CD8-positive, alpha-beta memory T cell (primary cell): ENCODE results near the gene FES. TPM values are rescaled to one million over a fixed set of nuclear protein-coding genes. Genes with fewer than 3 reads are reported as not detected.
"Not testable (repeated sequence)": the region's sequence is repeated elsewhere in the genome, so short reads cannot be mapped to it uniquely, and the experiment has no call there.

Source experiments
- CTCF ChIA-PET: fragments of 350-600 bp; sonication (Branson Sonifier 250); formaldehyde crosslinking; loops from one replicate; lab custom pipeline; 2021; ENCODE audit warnings: antibody characterized with exemption; lab: Charles Lee
- POLR2A ChIA-PET: fragments of 350-600 bp; sonication (Branson Sonifier 250); formaldehyde crosslinking; loops from one replicate; lab custom pipeline; 2021; ENCODE audit warnings: antibody characterized with exemption; lab: Charles Lee
- DNase-seq, 5 donors: peaks; one replicate each; pipeline versions ENCODE4 v3.0.0 to v3.0.0-alpha.2; 2020 to 2022; ENCODE audit warnings: mixed read lengths in 1 of 5
- H3K27ac ChIP-seq: one replicate; pipeline ENCODE4 v1.7.0; 2013; ENCODE audit warnings: low read depth, mild to moderate bottlenecking, low read length, moderate library complexity
- H3K27me3 ChIP-seq: 2 replicates; pipeline ENCODE4 v1.7.0; 2013; ENCODE audit warnings: low read length, mild to moderate bottlenecking; ENCODE audit not compliant: insufficient read depth, poor library complexity, severe bottlenecking
- H3K36me3 ChIP-seq: 2 replicates; pipeline ENCODE4 v1.7.0; 2013; ENCODE audit warnings: mild to moderate bottlenecking, low read length, moderate library complexity; ENCODE audit not compliant: insufficient read depth
- H3K4me1 ChIP-seq: 2 replicates; pipeline ENCODE4 v1.7.0; 2013; ENCODE audit warnings: mild to moderate bottlenecking, low read length, moderate library complexity; ENCODE audit not compliant: insufficient read depth
- H3K4me3 ChIP-seq: 2 replicates; pipeline ENCODE4 v1.7.0; 2013; ENCODE audit warnings: mild to moderate bottlenecking, low read length
- H3K9me3 ChIP-seq: 2 replicates; pipeline ENCODE4 v1.7.0; 2013; ENCODE audit warnings: mild to moderate bottlenecking, low read length
- H3K27ac Mint-ChIP-seq, 8 donors: one replicate each; pipeline ENCODE4 v1.8.0; 2020 to 2021; ENCODE audit warnings: mixed read lengths in 8 of 8, mild to moderate bottlenecking in 6 of 8, inconsistent platforms in 3 of 8, moderate library complexity in 3 of 8
- H3K27me3 Mint-ChIP-seq, 2 donors: one replicate each; pipeline ENCODE4 v1.8.0; 2020 to 2021; ENCODE audit warnings: mixed read lengths in 2 of 2, mild to moderate bottlenecking in 1 of 2, moderate library complexity in 1 of 2
- H3K36me3 Mint-ChIP-seq, 3 donors: one replicate each; pipeline ENCODE4 v1.8.0; 2020 to 2021; ENCODE audit warnings: mixed read lengths in 3 of 3, inconsistent platforms in 1 of 3, mild to moderate bottlenecking in 1 of 3
- H3K4me1 Mint-ChIP-seq, 3 donors: one replicate each; pipeline ENCODE4 v1.8.0; 2020 to 2021; ENCODE audit warnings: mixed read lengths in 3 of 3, inconsistent platforms in 1 of 3, mild to moderate bottlenecking in 1 of 3
- H3K4me3 Mint-ChIP-seq, 7 donors: one replicate each; pipeline ENCODE4 v1.8.0; 2020 to 2021; ENCODE audit warnings: mixed read lengths in 7 of 7, mild to moderate bottlenecking in 6 of 7, moderate library complexity in 4 of 7, inconsistent platforms in 2 of 7
- H3K9me3 Mint-ChIP-seq, 5 donors: one replicate each; pipeline ENCODE4 v1.8.0; 2020 to 2022; ENCODE audit warnings: mixed read lengths in 5 of 5, mild to moderate bottlenecking in 3 of 5, moderate library complexity in 2 of 5, inconsistent platforms in 1 of 5
- polyA plus RNA-seq: library from polyadenylated mRNA; unstranded; fragments of 300-500 nt; fragmentation: Illumina TruSeq; gene quantifications from one replicate; pipeline ENCODE4 v1.2.3, GENCODE V29; 2021
- total RNA-seq, 2 experiments: library from RNA; stranded (reverse); gene quantifications; one replicate each; pipeline ENCODE4 v1.2.3, GENCODE V29; 2021

FES gene
- total and polyA plus RNA-seq, 3 experiments from 2014 or later, result 0.28 to 2.6 (median 2.5) TPM

- H3K36me3 ChIP-seq, H3K27me3 Mint-ChIP-seq, H3K9me3 ChIP-seq, H3K27ac ChIP-seq, H3K4me3 Mint-ChIP-seq, H3K27me3 ChIP-seq, H3K4me3 ChIP-seq, H3K4me1 ChIP-seq, H3K9me3 Mint-ChIP-seq, H3K27ac Mint-ChIP-seq, POLR2A ChIA-PET, DNase-seq, H3K36me3 Mint-ChIP-seq: not testable (repeated sequence)
- H3K4me1 Mint-ChIP-seq, result peaks cover 11 to 12% (median 11%) of the 10 kb centered on the region in 3 donors
- CTCF ChIA-PET, result interaction anchor here (0.6 to 14.4 kb wide), 3 partner anchors 11 to 80 kb away, joined by 3 to 251 read pairs (median 14); partner anchors contain the start of genes HDDC3 and UNC45A
Measured at GRCh38 chr15:90897131-90897655, 12.9 kb downstream of the FES start.

DNA sequence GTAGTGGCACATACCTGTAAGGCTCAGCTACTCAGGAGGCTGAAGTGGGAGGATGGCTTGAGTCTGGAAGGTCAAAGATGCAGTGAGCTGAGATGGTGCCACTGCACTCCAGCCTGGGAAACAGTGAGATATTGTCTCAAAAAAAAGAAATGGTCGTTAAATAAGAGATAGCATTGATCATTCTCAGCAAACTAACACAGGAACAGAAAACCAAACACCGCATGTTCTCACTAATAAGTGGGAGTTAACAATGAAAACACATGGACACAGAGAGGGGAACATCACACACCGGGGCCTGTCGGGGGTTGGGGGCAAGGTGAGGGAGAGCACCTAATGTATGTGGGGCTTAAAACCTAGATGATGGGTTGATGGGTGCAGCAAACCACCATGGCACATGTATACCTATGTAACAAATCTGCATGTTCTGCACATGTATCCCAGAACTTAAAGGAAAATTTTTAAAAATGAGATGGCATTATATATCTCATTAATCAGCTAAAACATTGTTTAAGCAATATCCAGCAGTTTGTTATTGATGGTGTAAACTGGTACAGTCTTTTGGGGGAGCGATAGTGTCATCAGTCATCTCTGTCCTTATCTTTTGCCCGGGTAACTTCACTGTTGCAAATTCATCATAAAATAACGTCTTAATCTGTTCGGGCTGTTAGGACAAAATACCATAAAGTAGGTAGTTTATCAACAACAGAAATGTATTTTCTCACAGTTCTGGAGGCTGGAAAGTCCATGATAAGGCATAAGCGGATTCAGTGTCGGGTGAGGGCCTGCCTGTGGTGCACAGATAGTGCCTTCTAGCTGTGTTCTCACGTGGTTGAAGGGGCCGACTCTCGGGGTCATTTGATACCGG is 17.1 kb downstream of the FES start:
- H3K36me3 ChIP-seq, result peaks cover 13% of the 10 kb centered on the region
- CTCF ChIA-PET, result interaction anchor here (0.7 to 14.4 kb wide), 7 partner anchors 10 to 132 kb away, joined by 3 to 251 read pairs (median 4); partner anchors contain the start of genes HDDC3 and UNC45A
- peak overlapping the region; percentile 87 for H3K4me3 ChIP-seq

GRCh38 chr15:90902040-90902839 is 17.9 kb downstream of the FES start:
- peak overlapping the region; percentile 84 for H3K27ac ChIP-seq
- peaks cover 21 to 37% (median 21%) of the 10 kb centered on the region in 3 donors for H3K4me1 Mint-ChIP-seq
- H3K4me1 ChIP-seq, result peaks cover 20% of the 10 kb centered on the region
- peak overlapping the region; percentile 86 to 93 (median 91) for H3K4me3 Mint-ChIP-seq
- ChIA-PET POLR2A (interaction anchor here (1.1 to 4.8 kb wide), 7 partner anchors 13 to 1008 kb away, joined by 3 to 63 read pairs (median 6); partner anchors contain the start of genes AP3S2, HDDC3, RCCD1 and UNC45A), CTCF (interaction anchor here (0.7 to 14.4 kb wide), 11 partner anchors 9 to 254 kb away, joined by 3 to 251 read pairs (median 4); partner anchors contain the start of genes HDDC3 and UNC45A)
- H3K36me3 ChIP-seq, result peaks cover 21% of the 10 kb centered on the region
- peak overlapping the region; percentile 87 to 96 (median 92) for H3K27ac Mint-ChIP-seq
- no peaks in the 10 kb centered on the region for H3K27me3 ChIP-seq
- H3K36me3 Mint-ChIP-seq, result peaks cover 4 to 34% (median 7%) of the 10 kb centered on the region in 3 donors
- peak overlapping the region; percentile 87 for H3K4me3 ChIP-seq
- no peaks in the 10 kb centered on the region for H3K9me3 ChIP-seq
- H3K9me3 Mint-ChIP-seq, result no peaks in the 10 kb centered on the region
- no peaks in the 10 kb centered on the region for H3K27me3 Mint-ChIP-seq
- DNase-seq, result peak; percentile 59 to 81 (median 74)

More for the DNA sequence above, 17.1 kb downstream of the FES start:
- Mint-ChIP-seq H3K36me3 (peaks cover 4 to 26% (median 7%) of the 10 kb centered on the region in 3 donors), H3K27me3 (no peaks in the 10 kb centered on the region), H3K27ac (peak overlapping the region; percentile 87 to 96 (median 92)), H3K4me3 (peak overlapping the region; percentile 86 to 93 (median 91)), H3K4me1 (peaks cover 21 to 37% (median 21%) of the 10 kb centered on the region in 3 donors), H3K9me3 (no peaks in the 10 kb centered on the region)
- no peaks in the 10 kb centered on the region for H3K9me3 ChIP-seq
- POLR2A ChIA-PET, result interaction anchor here (1.2 to 4.8 kb wide), 3 partner anchors 12 to 33 kb away, joined by 4 to 63 read pairs (median 25); partner anchors contain the start of genes HDDC3 and UNC45A
- H3K4me1 ChIP-seq, result peaks cover 20% of the 10 kb centered on the region
- DNase-seq, result no peak
- H3K27me3 ChIP-seq, result no peaks in the 10 kb centered on the region
- H3K27ac ChIP-seq, result peak overlapping the region; percentile 84

DNA sequence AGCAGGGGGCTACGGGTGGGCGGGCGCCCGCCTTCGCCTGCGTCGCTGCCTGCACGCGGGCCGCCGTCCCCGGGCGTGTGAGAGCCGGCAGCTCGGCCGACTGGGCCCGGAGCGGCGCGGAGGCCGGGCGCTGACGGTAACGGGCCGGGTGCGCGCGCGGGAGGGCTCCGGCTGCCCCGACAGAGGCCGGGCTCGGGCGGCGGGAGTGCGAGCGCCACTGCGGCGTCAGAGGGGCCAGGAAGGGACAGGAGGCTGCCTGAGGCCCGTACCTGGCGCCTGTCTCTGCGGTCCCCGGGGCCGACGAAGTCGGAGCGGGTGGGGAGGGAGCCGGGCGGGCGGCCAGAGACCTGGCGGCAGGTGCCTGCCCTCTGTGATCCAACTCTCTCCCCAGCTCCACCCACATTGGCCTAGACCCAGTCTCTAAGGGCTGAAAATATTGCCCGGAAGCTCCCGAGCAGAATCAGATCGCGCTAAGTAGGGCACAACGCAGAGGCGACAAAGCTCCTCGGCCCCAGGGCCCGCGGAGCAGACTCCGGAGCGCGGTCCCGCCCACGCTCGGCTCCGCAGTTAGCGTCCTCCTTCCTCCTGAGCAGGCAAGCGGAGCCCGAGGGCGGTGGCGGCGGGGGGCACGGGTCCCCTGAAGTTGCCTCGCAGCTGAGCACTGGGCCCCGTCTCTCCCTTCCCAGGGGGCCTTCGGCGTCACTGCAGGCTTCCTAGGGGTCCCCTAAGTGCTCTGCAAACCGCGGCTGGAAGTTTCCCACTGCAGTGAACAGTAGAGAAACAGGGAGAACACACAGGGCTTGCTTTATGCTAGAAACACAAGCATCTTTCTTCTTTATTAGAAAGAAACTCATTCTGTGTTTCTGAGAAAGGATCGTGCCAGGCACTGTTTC is 18.8 kb downstream of the FES start, which contains the start of gene MAN2A2:
TSS of gene MAN2A2 (plus strand) at position 463 of the 893 bp plus-strand sequence. CDS start 906 bp downstream, outside the sequence.
- H3K4me1 Mint-ChIP-seq, result peaks cover 21 to 37% (median 21%) of the 10 kb centered on the region in 3 donors
- Histone ChIP-seq H3K9me3 (no peaks in the 10 kb centered on the region), H3K4me3 (peak within 1 kb of the TSS; percentile 87), H3K27me3 (no peaks in the 10 kb centered on the region), H3K36me3 (peaks cover 30% of the 10 kb centered on the region), H3K27ac (peak within 1 kb of the TSS; percentile 84), H3K4me1 (peaks cover 20% of the 10 kb centered on the region)
- H3K27ac Mint-ChIP-seq, result peak within 1 kb of the TSS; percentile 87 to 96 (median 92)
- H3K4me3 Mint-ChIP-seq, result peak within 1 kb of the TSS; percentile 86 to 94 (median 91)
- ChIA-PET CTCF (interaction anchor here (0.6 to 14.4 kb wide), 12 partner anchors 10 to 669 kb away, joined by 3 to 251 read pairs (median 4); partner anchors contain the start of genes CIB1, GDPGP1, HDDC3 and UNC45A), POLR2A (interaction anchor here (0.5 to 4.8 kb wide), 10 partner anchors 14 to 1009 kb away, joined by 3 to 63 read pairs (median 4); partner anchors contain the start of genes AP3S2, CIB1, GDPGP1 and HDDC3)
- H3K9me3 Mint-ChIP-seq, result no peaks in the 10 kb centered on the region
- H3K36me3 Mint-ChIP-seq, result peaks cover 7 to 43% (median 10%) of the 10 kb centered on the region in 3 donors
- H3K27me3 Mint-ChIP-seq, result no peaks in the 10 kb centered on the region
- peak; percentile 51 to 78 (median 71) for DNase-seq

DNA sequence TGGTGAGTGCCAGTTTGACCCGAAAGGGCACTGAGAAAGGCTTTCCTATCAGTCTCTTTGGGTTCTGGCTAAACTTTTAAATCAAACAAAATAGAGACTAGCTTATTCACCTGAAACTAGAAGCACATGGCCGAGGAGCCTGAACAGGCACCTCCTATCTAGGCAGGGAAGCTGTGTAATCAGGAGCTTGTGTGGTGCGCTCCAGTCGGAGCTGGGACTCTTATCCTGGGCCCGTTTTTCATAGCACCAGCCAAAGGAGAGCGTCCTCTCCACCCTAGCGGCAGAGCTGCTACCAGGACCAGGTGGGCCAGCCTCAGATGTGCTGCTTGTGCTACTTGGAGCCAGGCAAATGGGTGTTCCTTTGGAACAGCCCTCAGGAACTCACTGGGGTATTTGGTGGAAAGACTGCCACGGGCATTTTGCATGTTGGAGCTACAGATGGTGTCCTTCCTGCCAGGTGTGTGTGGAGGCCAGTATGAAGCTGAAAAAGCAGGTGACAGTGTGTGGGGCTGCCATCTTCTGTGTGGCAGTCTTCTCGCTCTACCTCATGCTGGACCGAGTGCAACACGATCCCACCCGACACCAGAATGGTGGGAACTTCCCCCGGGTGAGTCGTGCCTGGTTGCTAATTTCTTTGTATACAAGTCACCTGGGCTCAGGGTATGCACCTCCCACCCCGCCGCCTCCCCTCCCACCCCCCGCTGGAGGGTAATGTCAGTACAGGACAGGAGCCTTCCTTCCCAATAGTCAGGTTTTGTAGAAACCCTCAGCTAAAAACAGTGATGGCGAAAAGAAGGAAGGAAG is 19.6 kb downstream of the FES start:
- Histone ChIP-seq H3K27me3 (no peaks in the 10 kb centered on the region), H3K4me1 (peaks cover 20% of the 10 kb centered on the region), H3K9me3 (no peaks in the 10 kb centered on the region), H3K36me3 (peaks cover 31% of the 10 kb centered on the region), H3K4me3 (peak overlapping the region; percentile 72), H3K27ac (peak overlapping the region; percentile 79)
- CTCF ChIA-PET, result interaction anchor here (0.6 to 14.4 kb wide), 9 partner anchors 10 to 670 kb away, joined by 3 to 251 read pairs (median 4); partner anchors contain the start of genes CIB1, GDPGP1, HDDC3 and UNC45A
- H3K9me3 Mint-ChIP-seq, result no peaks in the 10 kb centered on the region
- DNase-seq, result no peak
- H3K27me3 Mint-ChIP-seq, result no peaks in the 10 kb centered on the region
- H3K27ac Mint-ChIP-seq, result peak overlapping the region; percentile 46 to 96 (median 84)
- POLR2A ChIA-PET, result interaction anchor here (0.5 to 4.8 kb wide), 8 partner anchors 22 to 670 kb away, joined by 3 to 63 read pairs (median 4); partner anchors contain the start of genes CIB1, GDPGP1, HDDC3 and RCCD1
- H3K36me3 Mint-ChIP-seq, result peaks cover 7 to 48% (median 12%) of the 10 kb centered on the region in 3 donors
- H3K4me1 Mint-ChIP-seq, result peaks cover 21 to 37% (median 21%) of the 10 kb centered on the region in 3 donors
- H3K4me3 Mint-ChIP-seq, result peak overlapping the region; percentile 81 to 94 (median 82)

- H3K27ac Mint-ChIP-seq, result peak overlapping the region in 3 of 8 donors; percentile 36 to 54 (median 52)
- Histone ChIP-seq H3K4me3 (no peak overlapping the region), H3K9me3 (no peaks in the 10 kb centered on the region), H3K4me1 (peaks cover 20% of the 10 kb centered on the region), H3K27ac (no peak overlapping the region), H3K27me3 (no peaks in the 10 kb centered on the region), H3K36me3 (peaks cover 36% of the 10 kb centered on the region)
- H3K36me3 Mint-ChIP-seq, result peaks cover 7 to 56% (median 12%) of the 10 kb centered on the region in 3 donors
- peaks cover 21 to 37% (median 21%) of the 10 kb centered on the region in 3 donors for H3K4me1 Mint-ChIP-seq
- H3K9me3 Mint-ChIP-seq, result no peaks in the 10 kb centered on the region
- peak overlapping the region in 4 of 7 donors; percentile 32 to 86 (median 48) for H3K4me3 Mint-ChIP-seq
- no peak for DNase-seq
- no peaks in the 10 kb centered on the region for H3K27me3 Mint-ChIP-seq
- ChIA-PET POLR2A (interaction anchor here (4.8 kb wide), 1 partner anchor 26 kb away, joined by 63 read pairs; the partner anchor contains the start of gene HDDC3), CTCF (interaction anchor here (1.1 to 14.4 kb wide), 4 partner anchors 9 to 257 kb away, joined by 3 to 251 read pairs (median 6); partner anchors contain the start of genes HDDC3 and UNC45A)
Measured at GRCh38 chr15:90904746-90905145, 20.4 kb downstream of the FES start.
